HL-60 (cell line): ENCODE measurements around the gene GBX1.

ENCODE experiments used
- DNase-seq, 2 experiments: peaks; one replicate each; pipeline ENCODE4 v3.0.0-alpha.2; 2010 to 2020; ENCODE audit warnings: low read depth in 1 of 2, low spot score in 1 of 2
- H3K27ac ChIP-seq: fragments of 250-450 bp; sonication (Bioruptor Pico); replicated peaks from 2 replicates; pipeline ENCODE4 v1.5.1; 2020; ENCODE audit warnings: mild to moderate bottlenecking, moderate library complexity
- H3K27me3 ChIP-seq: fragments of 250-450 bp; sonication (Bioruptor Pico); 2 replicates; pipeline ENCODE4 v1.5.1; 2021; ENCODE audit warnings: mild to moderate bottlenecking, moderate library complexity; ENCODE audit not compliant: insufficient read depth, poor library complexity, severe bottlenecking
- H3K4me3 ChIP-seq: replicated peaks from 2 replicates; pipeline ENCODE4 v1.5.1; 2011; ENCODE audit warnings: mild to moderate bottlenecking, control low read depth, low read length; ENCODE audit not compliant: insufficient read depth
- CTCF ChIP-seq: IDR thresholded peaks from one replicate; pipeline ENCODE4 v1.5.1; 2011; ENCODE audit warnings: low read length, control low read depth, inconsistent platforms; ENCODE audit not compliant: insufficient read depth
- GABPA ChIP-seq: IDR thresholded peaks from 2 replicates; pipeline ENCODE4 v1.6.1; 2012; ENCODE audit warnings: low read depth
- POLR2AphosphoS5 ChIP-seq: IDR thresholded peaks from 2 replicates; pipeline ENCODE4 v1.6.1; 2012; ENCODE audit warnings: low read depth
- SPI1 ChIP-seq: IDR thresholded peaks from 2 replicates; pipeline ENCODE4 v1.6.1; 2012; ENCODE audit warnings: low read depth, mild to moderate bottlenecking, borderline replicate concordance
- TF ChIP-seq, protein P1 (sequence below): IDR thresholded peaks from 2 replicates; pipeline ENCODE4 v1.6.1; 2012; ENCODE audit warnings: low read depth; ENCODE audit not compliant: insufficient replicate concordance

Gene GBX1

DNA sequence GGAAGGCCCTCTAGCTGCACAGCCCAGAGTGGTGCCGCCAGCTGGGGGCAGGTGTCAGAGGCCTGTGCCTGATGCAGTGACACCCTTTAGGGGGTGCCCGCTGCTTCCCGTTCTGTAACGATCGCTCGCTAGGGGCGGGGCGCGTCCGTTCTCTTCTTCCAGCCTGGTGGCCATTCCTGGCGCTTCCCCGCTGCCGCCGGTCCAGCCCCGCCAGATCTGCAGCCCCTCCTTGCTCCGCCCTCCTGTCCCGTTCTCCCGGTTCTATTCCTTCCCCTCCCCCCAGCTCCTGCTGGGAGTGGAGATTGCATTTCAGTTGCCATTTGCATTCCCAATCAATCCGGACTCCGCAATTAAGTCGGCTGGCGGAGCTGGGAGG is 42.0 kb downstream of the GBX1 start:
- H3K4me3 ChIP-seq = no peak overlapping the region
- TF ChIP-seq POLR2AphosphoS5 = no peak
- TF ChIP-seq GABPA = no peak
- TF ChIP-seq, protein P1, sequence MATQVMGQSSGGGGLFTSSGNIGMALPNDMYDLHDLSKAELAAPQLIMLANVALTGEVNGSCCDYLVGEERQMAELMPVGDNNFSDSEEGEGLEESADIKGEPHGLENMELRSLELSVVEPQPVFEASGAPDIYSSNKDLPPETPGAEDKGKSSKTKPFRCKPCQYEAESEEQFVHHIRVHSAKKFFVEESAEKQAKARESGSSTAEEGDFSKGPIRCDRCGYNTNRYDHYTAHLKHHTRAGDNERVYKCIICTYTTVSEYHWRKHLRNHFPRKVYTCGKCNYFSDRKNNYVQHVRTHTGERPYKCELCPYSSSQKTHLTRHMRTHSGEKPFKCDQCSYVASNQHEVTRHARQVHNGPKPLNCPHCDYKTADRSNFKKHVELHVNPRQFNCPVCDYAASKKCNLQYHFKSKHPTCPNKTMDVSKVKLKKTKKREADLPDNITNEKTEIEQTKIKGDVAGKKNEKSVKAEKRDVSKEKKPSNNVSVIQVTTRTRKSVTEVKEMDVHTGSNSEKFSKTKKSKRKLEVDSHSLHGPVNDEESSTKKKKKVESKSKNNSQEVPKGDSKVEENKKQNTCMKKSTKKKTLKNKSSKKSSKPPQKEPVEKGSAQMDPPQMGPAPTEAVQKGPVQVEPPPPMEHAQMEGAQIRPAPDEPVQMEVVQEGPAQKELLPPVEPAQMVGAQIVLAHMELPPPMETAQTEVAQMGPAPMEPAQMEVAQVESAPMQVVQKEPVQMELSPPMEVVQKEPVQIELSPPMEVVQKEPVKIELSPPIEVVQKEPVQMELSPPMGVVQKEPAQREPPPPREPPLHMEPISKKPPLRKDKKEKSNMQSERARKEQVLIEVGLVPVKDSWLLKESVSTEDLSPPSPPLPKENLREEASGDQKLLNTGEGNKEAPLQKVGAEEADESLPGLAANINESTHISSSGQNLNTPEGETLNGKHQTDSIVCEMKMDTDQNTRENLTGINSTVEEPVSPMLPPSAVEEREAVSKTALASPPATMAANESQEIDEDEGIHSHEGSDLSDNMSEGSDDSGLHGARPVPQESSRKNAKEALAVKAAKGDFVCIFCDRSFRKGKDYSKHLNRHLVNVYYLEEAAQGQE = no peak
- no peak for TF ChIP-seq CTCF
- no peak for TF ChIP-seq SPI1
- H3K27ac ChIP-seq = no peak overlapping the region
- H3K27me3 ChIP-seq = no peaks in the 10 kb centered on the region
- DNase-seq = no peak

- Histone ChIP-seq H3K4me3 (no peak overlapping the region), H3K27me3 (no peaks in the 10 kb centered on the region), H3K27ac (no peak overlapping the region)
These were observed 42.5 kb downstream of the GBX1 start for GRCh38 chr7:151124899-151125399.

DNA sequence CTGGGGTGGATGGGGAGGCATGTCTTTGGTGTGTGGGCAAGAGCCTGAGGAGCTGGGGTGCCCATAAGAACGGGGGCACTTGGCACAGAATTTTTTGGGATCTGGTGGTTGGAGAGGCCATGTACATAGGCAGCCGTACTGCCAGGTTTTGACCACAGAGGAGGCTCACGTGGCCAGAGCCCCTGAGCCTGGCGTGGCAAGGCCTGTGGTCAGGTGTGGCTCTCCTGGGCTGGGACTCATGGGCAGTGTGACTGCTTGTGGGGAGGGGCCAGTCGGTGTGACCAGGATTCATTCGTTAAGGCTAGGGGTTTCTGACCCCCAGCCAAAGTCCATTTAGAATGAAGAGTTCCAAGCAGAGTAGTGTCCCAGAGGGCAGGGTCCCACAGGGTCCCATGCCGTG is 43.0 kb downstream of the GBX1 start:
- H3K27ac ChIP-seq = no peak overlapping the region
- TF ChIP-seq, protein P1 = no peak
- TF ChIP-seq SPI1 (no peak), GABPA (no peak), CTCF (no peak), POLR2AphosphoS5 (no peak)

More at GRCh38 chr7:151124899-151125399, 42.5 kb downstream of the GBX1 start:
- no peak for DNase-seq
- TF ChIP-seq POLR2AphosphoS5 (no peak), CTCF (no peak), SPI1 (no peak), GABPA (no peak)
- TF ChIP-seq, protein P1 = no peak

More for the DNA sequence above, 43.0 kb downstream of the GBX1 start:
- Histone ChIP-seq H3K4me3 (no peak overlapping the region), H3K27me3 (no peaks in the 10 kb centered on the region)
- DNase-seq = no peak
